Measurements from ENCODE around the gene ALKBH1.
"Not testable (repeated sequence)": the region's sequence is repeated elsewhere in the genome, so short reads cannot be mapped to it uniquely, and the experiment has no call there.

ALKBH1 gene

GRCh38 chr14:77642407-77642806, 65.4 kb downstream of the ALKBH1 start:
- TF ChIP-seq CTCF (IDR thresholded peaks at IDR 0.05; ENCODE audit: insufficient read depth, low read depth, low read length, missing control alignments) = no peak
- DNase-seq (ENCODE audit: low read depth) = no peak
- peak overlapping the region; percentile 79 for H3K4me3 ChIP-seq (ENCODE audit: low read depth, low read length)

GRCh38 chr14:77641534-77642341, 66.1 kb downstream of the ALKBH1 start:
- H3K4me3 ChIP-seq (ENCODE audit: low read depth, low read length) = peak overlapping the region; percentile 79
- no peak for TF ChIP-seq CTCF (IDR thresholded peaks at IDR 0.05; ENCODE audit: insufficient read depth, low read depth, low read length, missing control alignments)
- peak; percentile 81 for DNase-seq (ENCODE audit: low read depth)

- H3K4me3 ChIP-seq (ENCODE audit: low read depth, low read length) = peak overlapping the region; percentile 79
Observed at GRCh38 chr14:77640756-77641533, 66.9 kb downstream of the ALKBH1 start.

GRCh38 chr14:77638771-77639171, 69.1 kb downstream of the ALKBH1 start:
- DNase-seq (ENCODE audit: low read depth) = no peak
- H3K4me3 ChIP-seq (ENCODE audit: low read depth, low read length) = no peak overlapping the region
- no peak for TF ChIP-seq CTCF (IDR thresholded peaks at IDR 0.05; ENCODE audit: insufficient read depth, low read depth, low read length, missing control alignments)

More at GRCh38 chr14:77640756-77641533, 66.9 kb downstream of the ALKBH1 start:
- no peak for DNase-seq (ENCODE audit: low read depth)
- TF ChIP-seq CTCF (IDR thresholded peaks at IDR 0.05; ENCODE audit: insufficient read depth, low read depth, low read length, missing control alignments) = no peak

GRCh38 chr14:77635869-77636268, 72.0 kb downstream of the ALKBH1 start:
- not testable (repeated sequence) for DNase-seq (ENCODE audit: low read depth); H3K4me3 ChIP-seq (ENCODE audit: low read depth, low read length)

GRCh38 chr14:77635466-77635865, 72.4 kb downstream of the ALKBH1 start:
- not testable (repeated sequence) for H3K4me3 ChIP-seq (ENCODE audit: low read depth, low read length); DNase-seq (ENCODE audit: low read depth)

GRCh38 chr14:77630111-77630510, 77.7 kb downstream of the ALKBH1 start:
- no peak overlapping the region for H3K4me3 ChIP-seq (ENCODE audit: low read depth, low read length)
- no peak for TF ChIP-seq CTCF (IDR thresholded peaks at IDR 0.05; ENCODE audit: insufficient read depth, low read depth, low read length, missing control alignments)
- DNase-seq (ENCODE audit: low read depth) = no peak

All from GM12865 (cell line).